Type B pancreatic cell (in vitro differentiated cells): ENCODE results near the gene NEDD8. TPM values are rescaled to one million over a fixed set of nuclear protein-coding genes. Genes with fewer than 3 reads are reported as not detected.
"Not testable (repeated sequence)": the region's sequence is repeated elsewhere in the genome, so short reads cannot be mapped to it uniquely, and the experiment has no call there.

ENCODE experiments used
- DNase-seq: peaks from one replicate; pipeline ENCODE4 v3.0.0; 2021; ENCODE audit warnings: mixed read lengths; ENCODE audit not compliant: unreplicated experiment; ENCODE audit errors: extremely low spot score
- H3K27ac Mint-ChIP-seq: 2 replicates; pipeline ENCODE4 v1.8.0; 2021; ENCODE audit warnings: mild to moderate bottlenecking, mixed read lengths
- H3K27me3 Mint-ChIP-seq: 2 replicates; pipeline ENCODE4 v1.8.0; 2021; ENCODE audit warnings: mixed read lengths
- H3K36me3 Mint-ChIP-seq: 2 replicates; pipeline ENCODE4 v1.8.0; 2021; ENCODE audit warnings: mixed read lengths
- H3K4me1 Mint-ChIP-seq: one replicate; pipeline ENCODE4 v1.8.0; 2021; ENCODE audit warnings: mixed read lengths; ENCODE audit not compliant: unreplicated experiment
- H3K4me3 Mint-ChIP-seq: 2 replicates; pipeline ENCODE4 v1.8.0; 2021; ENCODE audit warnings: mild to moderate bottlenecking, mixed read lengths
- H3K9me3 Mint-ChIP-seq: 2 replicates; pipeline ENCODE4 v1.8.0; 2021; ENCODE audit warnings: mixed read lengths
- total RNA-seq: library from RNA; stranded (reverse); gene quantifications from 2 replicates; pipeline ENCODE4 v1.2.1, GENCODE V29; 2021; ENCODE audit warnings: low replicate concordance
- TF ChIP-seq, protein P1 (sequence below): fragments of 200-600 bp; sonication (generic); conservative IDR thresholded peaks from 2 replicates; pipeline ENCODE4 v1.5.0; 2021; ENCODE audit warnings: antibody characterized with exemption, mild to moderate bottlenecking

The NEDD8 gene
- total RNA-seq, 1 donor from 2014 or later, result 161 TPM

DNA sequence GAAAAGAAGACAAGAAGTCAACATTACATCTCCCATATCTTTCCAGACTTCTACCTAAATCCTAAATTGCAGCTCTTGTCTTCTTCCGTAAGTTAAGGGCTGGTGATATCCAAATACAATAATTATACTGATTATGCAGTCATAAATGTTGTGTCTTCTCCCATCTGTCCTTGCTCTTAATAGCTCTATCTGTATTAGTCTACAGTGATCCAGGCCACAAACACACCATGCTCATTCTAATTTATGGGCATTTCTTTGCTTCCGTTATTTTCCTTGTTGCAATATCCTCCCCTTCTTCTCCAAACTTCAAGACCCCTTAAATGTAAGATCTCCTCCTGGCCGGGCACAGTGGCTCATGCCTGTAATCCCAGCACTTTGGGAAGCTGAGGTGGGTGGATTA lies 12.6 kb downstream of the NEDD8 start:
- Mint-ChIP-seq H3K4me3 (no peak overlapping the region), H3K36me3 (peaks cover 6% of the 10 kb centered on the region), H3K27ac (no peak overlapping the region), H3K4me1 (peaks cover 9% of the 10 kb centered on the region), H3K9me3 (no peaks in the 10 kb centered on the region), H3K27me3 (no peaks in the 10 kb centered on the region)
- TF ChIP-seq, protein P1, sequence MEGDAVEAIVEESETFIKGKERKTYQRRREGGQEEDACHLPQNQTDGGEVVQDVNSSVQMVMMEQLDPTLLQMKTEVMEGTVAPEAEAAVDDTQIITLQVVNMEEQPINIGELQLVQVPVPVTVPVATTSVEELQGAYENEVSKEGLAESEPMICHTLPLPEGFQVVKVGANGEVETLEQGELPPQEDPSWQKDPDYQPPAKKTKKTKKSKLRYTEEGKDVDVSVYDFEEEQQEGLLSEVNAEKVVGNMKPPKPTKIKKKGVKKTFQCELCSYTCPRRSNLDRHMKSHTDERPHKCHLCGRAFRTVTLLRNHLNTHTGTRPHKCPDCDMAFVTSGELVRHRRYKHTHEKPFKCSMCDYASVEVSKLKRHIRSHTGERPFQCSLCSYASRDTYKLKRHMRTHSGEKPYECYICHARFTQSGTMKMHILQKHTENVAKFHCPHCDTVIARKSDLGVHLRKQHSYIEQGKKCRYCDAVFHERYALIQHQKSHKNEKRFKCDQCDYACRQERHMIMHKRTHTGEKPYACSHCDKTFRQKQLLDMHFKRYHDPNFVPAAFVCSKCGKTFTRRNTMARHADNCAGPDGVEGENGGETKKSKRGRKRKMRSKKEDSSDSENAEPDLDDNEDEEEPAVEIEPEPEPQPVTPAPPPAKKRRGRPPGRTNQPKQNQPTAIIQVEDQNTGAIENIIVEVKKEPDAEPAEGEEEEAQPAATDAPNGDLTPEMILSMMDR, result no peak
- no peak for DNase-seq

DNA sequence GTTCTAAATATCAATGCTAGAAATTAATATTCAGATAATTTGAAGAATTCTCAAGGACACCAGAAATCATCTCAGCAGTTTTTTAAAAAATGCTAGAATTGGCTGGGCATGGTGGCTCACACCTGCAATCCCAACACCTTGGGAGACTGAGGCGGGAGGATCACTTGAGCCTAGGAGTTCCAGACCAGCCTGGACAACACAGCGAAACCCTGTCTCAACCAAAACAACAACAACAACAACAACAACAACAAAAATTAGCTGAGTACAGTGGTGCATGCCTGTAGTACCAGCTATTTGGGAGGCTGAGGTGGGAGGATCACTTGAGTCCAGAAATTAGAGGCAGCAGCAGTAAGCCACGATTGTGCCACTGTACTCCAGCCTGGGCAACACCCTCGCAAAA lies 13.1 kb downstream of the NEDD8 start:
- H3K27ac Mint-ChIP-seq, result no peak overlapping the region
- no peak overlapping the region for H3K4me3 Mint-ChIP-seq
- H3K36me3 Mint-ChIP-seq, result peaks cover 9% of the 10 kb centered on the region
- H3K9me3 Mint-ChIP-seq, result no peaks in the 10 kb centered on the region
- H3K4me1 Mint-ChIP-seq, result peaks cover 13% of the 10 kb centered on the region
- DNase-seq, result no peak
- H3K27me3 Mint-ChIP-seq, result no peaks in the 10 kb centered on the region
- TF ChIP-seq, protein P1, result no peak

DNA sequence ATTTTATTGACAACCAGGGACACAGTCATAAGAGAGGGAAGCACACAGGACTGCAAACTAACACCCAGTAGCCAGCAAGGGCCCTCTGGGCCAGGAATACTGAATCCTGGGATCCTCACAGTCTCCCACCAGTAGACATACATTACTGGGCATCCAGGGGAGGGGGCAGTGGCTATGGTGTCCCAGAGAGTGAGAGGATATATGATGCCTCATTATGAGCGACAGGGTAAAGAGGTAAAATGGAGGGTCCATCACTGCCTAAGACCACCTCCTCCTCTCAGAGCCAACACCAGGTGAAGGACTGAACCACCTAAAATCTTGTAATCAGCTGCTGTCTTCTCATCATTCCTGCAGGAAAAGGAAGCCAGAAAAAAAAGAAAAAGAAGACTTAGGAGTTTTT lies 15.3 kb downstream of the NEDD8 start:
- H3K9me3 Mint-ChIP-seq, DNase-seq, H3K27me3 Mint-ChIP-seq, H3K27ac Mint-ChIP-seq, H3K4me3 Mint-ChIP-seq: not testable (repeated sequence)
- Mint-ChIP-seq H3K4me1 (peaks cover 22% of the 10 kb centered on the region), H3K36me3 (peaks cover 14% of the 10 kb centered on the region)

DNA sequence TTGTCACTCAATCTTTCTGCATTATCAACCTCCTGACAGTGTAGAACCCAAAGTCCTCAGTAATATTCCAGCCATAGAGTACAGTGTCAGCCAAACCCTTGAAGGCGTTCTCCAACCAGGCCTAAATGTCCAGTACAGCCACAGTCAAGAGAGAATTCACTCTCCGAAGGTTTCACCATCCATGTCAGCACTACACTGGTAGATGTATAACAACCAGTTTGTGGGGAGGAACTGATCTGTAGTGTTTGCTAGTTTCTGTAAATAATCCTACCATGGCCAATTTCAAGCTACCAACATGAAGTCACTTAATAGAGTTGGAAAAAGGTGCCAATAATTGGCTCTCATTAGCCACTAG lies 15.8 kb downstream of the NEDD8 start:
- no peaks in the 10 kb centered on the region for H3K9me3 Mint-ChIP-seq
- H3K36me3 Mint-ChIP-seq, result peaks cover 14% of the 10 kb centered on the region
- H3K4me3 Mint-ChIP-seq, result peak overlapping the region; percentile 96
- TF ChIP-seq, protein P1, result no peak
- no peak for DNase-seq
- peaks cover 27% of the 10 kb centered on the region for H3K4me1 Mint-ChIP-seq
- H3K27ac Mint-ChIP-seq, result peak overlapping the region; percentile 88
- H3K27me3 Mint-ChIP-seq, result no peaks in the 10 kb centered on the region

DNA sequence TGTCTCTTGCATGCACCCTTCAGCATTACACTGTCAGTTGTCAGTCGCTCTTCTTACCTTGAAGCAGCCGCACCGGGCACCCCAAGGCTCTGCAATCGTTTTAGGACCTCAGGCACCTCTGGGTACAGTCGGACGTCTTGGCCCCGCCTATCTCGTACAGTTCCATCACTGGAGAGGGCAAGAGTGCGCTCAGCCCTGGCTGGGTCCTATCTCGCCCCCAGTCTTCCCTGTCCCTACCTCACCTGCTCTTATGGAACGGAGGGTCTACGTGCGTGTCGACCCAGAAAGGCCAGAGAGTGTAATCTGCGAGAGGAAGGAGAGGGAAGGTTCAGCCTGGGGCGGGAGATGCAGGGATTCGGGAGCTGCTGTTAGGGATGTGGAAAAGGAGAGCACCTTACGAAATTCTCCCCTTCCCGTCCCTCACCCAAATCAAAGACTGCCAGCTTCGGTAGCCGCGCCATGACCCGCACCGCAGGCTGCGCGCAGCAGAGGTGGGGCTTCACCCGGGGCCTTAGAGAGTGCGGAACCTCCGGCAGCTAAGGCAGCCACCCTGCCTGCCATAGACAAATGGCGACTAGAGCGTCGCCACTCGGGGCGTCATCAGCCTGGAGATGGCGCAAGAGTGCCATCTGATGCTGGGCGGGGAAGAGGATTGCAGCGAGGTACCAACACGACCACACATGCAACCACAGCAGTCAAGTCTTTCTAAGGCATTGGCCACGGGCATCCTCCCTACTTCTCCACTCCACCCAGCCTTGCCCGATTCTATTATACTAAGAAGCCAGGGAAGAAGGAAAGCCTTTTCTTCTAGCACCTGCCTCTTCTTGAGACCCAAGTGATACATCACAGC lies 16.4 kb downstream of the NEDD8 start, which contains the start of gene MDP1:
Gene MDP1 (minus strand): TSS at position 572 of the 850 bp plus-strand sequence. CDS start 111 bp downstream, at position 461.
- DNase-seq, result peak; percentile 79
- Mint-ChIP-seq H3K4me1 (peaks cover 27% of the 10 kb centered on the region), H3K27me3 (no peaks in the 10 kb centered on the region), H3K27ac (peak within 1 kb of the TSS; percentile 88), H3K36me3 (peaks cover 14% of the 10 kb centered on the region), H3K4me3 (peak within 1 kb of the TSS; percentile 96), H3K9me3 (no peaks in the 10 kb centered on the region)
- TF ChIP-seq, protein P1, result peak; percentile 64

DNA sequence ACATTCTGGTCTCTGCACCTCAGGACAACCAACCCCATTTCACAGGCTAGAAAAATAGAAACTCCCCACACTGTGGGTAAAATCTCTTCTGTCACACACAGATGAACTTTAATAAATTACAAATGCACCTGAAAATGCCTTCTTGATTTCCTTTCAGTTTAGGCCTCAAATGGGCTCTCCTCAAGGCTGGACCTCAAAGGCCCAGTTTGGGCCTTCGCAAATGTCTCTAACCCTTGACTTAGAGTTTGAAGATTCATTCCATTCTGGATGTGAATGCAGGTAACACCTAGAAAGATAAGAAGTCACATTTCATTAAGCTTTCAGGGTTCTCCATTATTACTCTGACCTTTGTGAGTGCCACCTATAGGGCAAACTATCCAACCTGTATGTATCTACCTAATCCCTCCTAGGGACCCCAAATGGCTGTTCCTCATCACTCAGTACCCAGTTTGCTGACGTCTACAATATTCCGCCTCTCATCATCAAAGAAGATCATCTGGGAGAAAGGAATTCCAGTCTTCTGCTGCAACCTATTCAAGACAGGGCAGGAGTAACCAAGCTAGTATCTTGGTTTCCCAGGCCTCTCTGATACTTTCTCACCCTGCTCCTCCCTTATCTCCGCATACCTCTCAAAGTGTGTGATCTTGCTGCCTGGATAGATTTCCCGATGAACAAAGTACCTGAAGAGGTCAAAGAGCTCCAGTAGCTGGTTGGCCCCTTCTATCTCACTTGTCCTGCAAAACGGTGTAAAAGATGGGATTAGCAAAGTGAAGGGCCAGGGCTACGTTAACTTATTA lies 18.1 kb downstream of the NEDD8 start:
- Mint-ChIP-seq H3K4me3 (peak overlapping the region; percentile 97), H3K9me3 (no peaks in the 10 kb centered on the region), H3K27ac (peak overlapping the region; percentile 99), H3K36me3 (peaks cover 22% of the 10 kb centered on the region), H3K27me3 (no peaks in the 10 kb centered on the region), H3K4me1 (peaks cover 27% of the 10 kb centered on the region)
- no peak for DNase-seq
- TF ChIP-seq, protein P1, result no peak
